SU-DHL-6 (cell line): ENCODE data around the gene CDKAL1.

Source experiments
- H2AFZ ChIP-seq: fragments of 200-600 bp; sonication (generic); 2 replicates; pipeline ENCODE4 v1.6.1; 2014; ENCODE audit warnings: low read depth, mild to moderate bottlenecking, moderate library complexity, mixed read lengths, antibody characterized with exemption, low read length; ENCODE audit not compliant: severe bottlenecking
- H3F3A ChIP-seq: fragments of 200-600 bp; shearing (Covaris generic); 2 replicates; pipeline ENCODE4 v1.6.0; 2016; ENCODE audit warnings: antibody characterized with exemption, mild to moderate bottlenecking; ENCODE audit not compliant: insufficient read depth
- H3K27ac ChIP-seq: fragments of 200-600 bp; sonication (generic); 2 replicates; pipeline ENCODE4 v1.5.1; 2016; ENCODE audit warnings: low read depth, mild to moderate bottlenecking, low read length, moderate library complexity, mixed read lengths
- H3K27me3 ChIP-seq: fragments of 200-600 bp; sonication (generic), shearing (Covaris generic); 2 replicates; pipeline ENCODE4 v1.6.0; 2014; ENCODE audit warnings: mild to moderate bottlenecking, low read length
- H3K36me3 ChIP-seq: fragments of 200-600 bp; sonication (generic); 2 replicates; pipeline ENCODE4 v1.6.1; 2014; ENCODE audit warnings: mild to moderate bottlenecking, low read length, mixed read lengths
- H3K4me2 ChIP-seq: fragments of 300-600, 200-600 bp; shearing (Covaris generic), sonication (generic); 2 replicates; pipeline ENCODE4 v1.6.0; 2014; ENCODE audit warnings: low read length, low read depth, mild to moderate bottlenecking; ENCODE audit not compliant: poor library complexity, severe bottlenecking
- H3K4me3 ChIP-seq: fragments of 200-600 bp; sonication (generic); 2 replicates; pipeline ENCODE4 v1.5.1; 2014; ENCODE audit warnings: antibody characterized with exemption, low read length, mild to moderate bottlenecking, mixed read lengths; ENCODE audit not compliant: insufficient read depth, poor library complexity, severe bottlenecking
- H3K79me2 ChIP-seq: fragments of 200-600 bp; sonication (generic); 2 replicates; pipeline ENCODE4 v1.6.1; 2014; ENCODE audit warnings: mild to moderate bottlenecking, low read length, moderate library complexity; ENCODE audit not compliant: insufficient read depth
- H3K9ac ChIP-seq: fragments of 200-600 bp; sonication (generic); 2 replicates; pipeline ENCODE4 v1.7.0; 2014; ENCODE audit warnings: mild to moderate bottlenecking, low read length
- H3K9me2 ChIP-seq: fragments of 200-600 bp; sonication (generic); replicated peaks from 2 replicates; pipeline ENCODE4 v1.6.1; 2014; ENCODE audit warnings: low read length; ENCODE audit not compliant: insufficient read depth
- H3K9me3 ChIP-seq: fragments of 200-600 bp; sonication (generic); 2 replicates; pipeline ENCODE4 v1.6.1; 2014; ENCODE audit warnings: low read length, mixed read lengths; ENCODE audit not compliant: insufficient read depth
- H4K20me1 ChIP-seq: fragments of 200-600 bp; sonication (generic); 2 replicates; pipeline ENCODE4 v1.6.1; 2014; ENCODE audit warnings: low read depth, mild to moderate bottlenecking, antibody characterized with exemption, low read length, moderate library complexity, mixed read lengths
- EZH2phosphoT487 ChIP-seq: fragments of 200-600 bp; sonication (generic), shearing (Covaris generic); conservative IDR thresholded peaks from 2 replicates; pipeline ENCODE4 v1.6.1; 2018; ENCODE audit warnings: mild to moderate bottlenecking, antibody characterized with exemption, low read length, moderate library complexity, mixed read lengths
- TF ChIP-seq, protein P1 (sequence below): fragments of 200-600 bp; sonication (generic); IDR thresholded peaks from one replicate; pipeline ENCODE4 v1.5.1; 2017; ENCODE audit warnings: antibody characterized with exemption, mild to moderate bottlenecking, low read length, moderate library complexity; ENCODE audit not compliant: insufficient read depth, poor library complexity, severe bottlenecking

CDKAL1 gene

DNA sequence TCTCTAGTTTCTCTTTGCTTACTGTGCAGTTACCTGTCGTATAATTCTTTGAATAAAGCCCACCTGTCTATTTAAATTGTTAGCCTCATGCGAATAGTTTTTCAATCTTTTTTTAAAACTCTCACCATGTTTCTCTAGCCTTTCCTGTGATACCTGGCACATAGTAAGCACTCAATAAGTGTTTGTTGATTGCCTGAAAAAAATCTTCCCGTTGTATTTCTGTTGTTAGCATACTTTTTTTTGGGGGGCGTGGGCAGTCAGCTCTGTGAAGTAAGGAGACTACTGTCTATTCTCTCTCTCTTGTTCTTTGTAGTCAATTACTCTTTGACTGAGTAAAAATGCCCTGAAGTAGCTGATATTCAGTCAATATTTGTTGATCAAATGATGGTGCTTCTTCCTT lies 205.8 kb downstream of the CDKAL1 start:
- Histone ChIP-seq H3K27me3 (no peaks in the 10 kb centered on the region), H3K36me3 (peaks cover 13% of the 10 kb centered on the region; the same call in 1 of the 2 replicates), H3K9me2 (no peaks in the 10 kb centered on the region), H4K20me1 (no peaks in the 10 kb centered on the region), H3K9ac (no peak overlapping the region), H2AFZ (no peak overlapping the region), H3K79me2 (no peaks in the 10 kb centered on the region), H3K4me2 (no peak overlapping the region), H3K4me3 (no peak overlapping the region), H3F3A (no peaks in the 10 kb centered on the region), H3K9me3 (no peaks in the 10 kb centered on the region), H3K27ac (no peak overlapping the region)
- TF ChIP-seq, protein P1, sequence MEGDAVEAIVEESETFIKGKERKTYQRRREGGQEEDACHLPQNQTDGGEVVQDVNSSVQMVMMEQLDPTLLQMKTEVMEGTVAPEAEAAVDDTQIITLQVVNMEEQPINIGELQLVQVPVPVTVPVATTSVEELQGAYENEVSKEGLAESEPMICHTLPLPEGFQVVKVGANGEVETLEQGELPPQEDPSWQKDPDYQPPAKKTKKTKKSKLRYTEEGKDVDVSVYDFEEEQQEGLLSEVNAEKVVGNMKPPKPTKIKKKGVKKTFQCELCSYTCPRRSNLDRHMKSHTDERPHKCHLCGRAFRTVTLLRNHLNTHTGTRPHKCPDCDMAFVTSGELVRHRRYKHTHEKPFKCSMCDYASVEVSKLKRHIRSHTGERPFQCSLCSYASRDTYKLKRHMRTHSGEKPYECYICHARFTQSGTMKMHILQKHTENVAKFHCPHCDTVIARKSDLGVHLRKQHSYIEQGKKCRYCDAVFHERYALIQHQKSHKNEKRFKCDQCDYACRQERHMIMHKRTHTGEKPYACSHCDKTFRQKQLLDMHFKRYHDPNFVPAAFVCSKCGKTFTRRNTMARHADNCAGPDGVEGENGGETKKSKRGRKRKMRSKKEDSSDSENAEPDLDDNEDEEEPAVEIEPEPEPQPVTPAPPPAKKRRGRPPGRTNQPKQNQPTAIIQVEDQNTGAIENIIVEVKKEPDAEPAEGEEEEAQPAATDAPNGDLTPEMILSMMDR: no peak
- TF ChIP-seq EZH2phosphoT487: no peak

DNA sequence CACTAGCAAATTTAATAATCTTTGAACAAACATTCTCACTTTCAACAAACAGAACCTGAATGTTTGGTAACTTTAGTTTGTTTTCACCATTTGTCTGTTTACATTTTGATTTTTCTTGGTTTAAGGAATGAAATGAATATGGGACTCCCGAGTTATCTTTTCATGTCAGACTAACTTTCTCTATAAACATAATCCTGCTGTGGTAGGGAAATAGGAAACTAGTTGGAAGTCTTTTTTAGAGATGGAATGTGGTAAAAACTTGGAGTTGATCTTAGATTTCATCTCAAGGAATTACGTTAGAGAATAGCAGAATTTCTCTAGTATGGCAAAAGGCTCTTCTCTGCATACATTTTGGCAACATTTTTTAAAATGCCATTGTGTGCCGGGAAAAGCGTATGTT lies 206.5 kb downstream of the CDKAL1 start:
- Histone ChIP-seq H3K79me2 (no peaks in the 10 kb centered on the region), H3K9ac (no peak overlapping the region), H3K27me3 (no peaks in the 10 kb centered on the region), H3K27ac (no peak overlapping the region), H3K4me3 (no peak overlapping the region), H4K20me1 (no peaks in the 10 kb centered on the region), H3K9me3 (no peaks in the 10 kb centered on the region), H3K36me3 (peaks cover 13% of the 10 kb centered on the region; the same call in 1 of the 2 replicates), H3F3A (no peaks in the 10 kb centered on the region), H3K4me2 (no peak overlapping the region), H2AFZ (no peak overlapping the region), H3K9me2 (no peaks in the 10 kb centered on the region)
- TF ChIP-seq EZH2phosphoT487: no peak
- TF ChIP-seq, protein P1: no peak

DNA sequence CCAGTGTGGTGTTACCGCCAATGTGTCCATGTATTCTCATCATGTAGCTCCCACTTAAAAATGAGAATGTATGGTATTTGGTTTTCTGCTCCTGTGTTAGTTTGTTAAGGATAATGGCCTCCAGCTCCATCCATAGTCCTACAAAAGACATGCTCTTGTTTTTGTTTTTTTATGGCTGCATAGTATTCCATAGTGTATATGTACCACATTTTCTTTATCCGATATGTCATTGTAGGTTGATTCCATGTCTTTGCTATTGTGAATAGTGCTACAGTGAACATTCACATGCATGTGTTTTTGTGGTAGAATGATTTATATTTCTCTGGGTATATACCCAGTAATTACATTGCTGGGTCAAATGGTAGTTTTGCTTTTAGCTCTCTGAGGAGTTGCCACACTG lies 207.2 kb downstream of the CDKAL1 start:
- Histone ChIP-seq H3F3A (no peaks in the 10 kb centered on the region), H3K27ac (no peak overlapping the region), H3K27me3 (no peaks in the 10 kb centered on the region), H3K4me2 (no peak overlapping the region), H3K9me3 (no peaks in the 10 kb centered on the region), H3K79me2 (no peaks in the 10 kb centered on the region), H2AFZ (no peak overlapping the region), H3K36me3 (peaks cover 13% of the 10 kb centered on the region; the same call in 1 of the 2 replicates), H3K9ac (no peak overlapping the region), H3K4me3 (no peak overlapping the region), H3K9me2 (no peaks in the 10 kb centered on the region), H4K20me1 (no peaks in the 10 kb centered on the region)
- TF ChIP-seq, protein P1: no peak
- no peak for TF ChIP-seq EZH2phosphoT487
